HCT116 (cell line): Measurements from ENCODE around the gene RIT2.

Experiments used
- EZH2 ChIP-seq: fragments of 200-600 bp; sonication (generic); IDR thresholded peaks from 2 replicates; pipeline ENCODE4 v1.6.1; 2017; ENCODE audit warnings: antibody characterized with exemption, mixed run types
- SP1 ChIP-seq: IDR thresholded peaks from 2 replicates; pipeline ENCODE4 v1.6.1; 2012; ENCODE audit warnings: low read depth
- TCF7L2 ChIP-seq: IDR thresholded peaks from 2 replicates; pipeline ENCODE4 v1.7.0; 2011; ENCODE audit warnings: borderline replicate concordance, inconsistent platforms; ENCODE audit not compliant: insufficient read depth, insufficient read length; ENCODE audit errors: extremely low read depth
- TF ChIP-seq, protein P1 (sequence below), 3 experiments: fragments of 200-600 bp in 1 of 3; sonication (generic) in 1 of 3; IDR thresholded peaks in 2 of 3; conservative IDR thresholded peaks in 1 of 3; 2 replicates each; pipeline ENCODE4 v1.5.1; 2012 to 2017; ENCODE audit warnings: low read depth in 2 of 3, low read length in 2 of 3, antibody characterized with exemption in 1 of 3, borderline replicate concordance in 1 of 3, control low read depth in 1 of 3, mild to moderate bottlenecking in 1 of 3, mixed read lengths in 1 of 3, mixed run types in 1 of 3, moderate library complexity in 1 of 3; ENCODE audit not compliant: insufficient read depth in 1 of 3

GRCh38 chr18:42854558-42854957 lies 260.9 kb downstream of the RIT2 start:
- TF ChIP-seq, protein P1, sequence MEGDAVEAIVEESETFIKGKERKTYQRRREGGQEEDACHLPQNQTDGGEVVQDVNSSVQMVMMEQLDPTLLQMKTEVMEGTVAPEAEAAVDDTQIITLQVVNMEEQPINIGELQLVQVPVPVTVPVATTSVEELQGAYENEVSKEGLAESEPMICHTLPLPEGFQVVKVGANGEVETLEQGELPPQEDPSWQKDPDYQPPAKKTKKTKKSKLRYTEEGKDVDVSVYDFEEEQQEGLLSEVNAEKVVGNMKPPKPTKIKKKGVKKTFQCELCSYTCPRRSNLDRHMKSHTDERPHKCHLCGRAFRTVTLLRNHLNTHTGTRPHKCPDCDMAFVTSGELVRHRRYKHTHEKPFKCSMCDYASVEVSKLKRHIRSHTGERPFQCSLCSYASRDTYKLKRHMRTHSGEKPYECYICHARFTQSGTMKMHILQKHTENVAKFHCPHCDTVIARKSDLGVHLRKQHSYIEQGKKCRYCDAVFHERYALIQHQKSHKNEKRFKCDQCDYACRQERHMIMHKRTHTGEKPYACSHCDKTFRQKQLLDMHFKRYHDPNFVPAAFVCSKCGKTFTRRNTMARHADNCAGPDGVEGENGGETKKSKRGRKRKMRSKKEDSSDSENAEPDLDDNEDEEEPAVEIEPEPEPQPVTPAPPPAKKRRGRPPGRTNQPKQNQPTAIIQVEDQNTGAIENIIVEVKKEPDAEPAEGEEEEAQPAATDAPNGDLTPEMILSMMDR (IDR thresholded peaks at IDR 0.05 in 2 of 3, conservative IDR thresholded peaks at IDR 0.05 in 1 of 3; ENCODE audit: borderline replicate concordance in 1 of 3, insufficient read depth in 1 of 3, low read depth in 2 of 3, low read length in 2 of 3), result no peak
- no peak for TF ChIP-seq SP1
- no peak for TF ChIP-seq EZH2
- TF ChIP-seq TCF7L2, result no peak
